NCI-H2227 treated with DMSO at 0.1 percent for 48 hours (cell line): ENCODE data around the gene SRCIN1.

Experiments
- DNase-seq: peaks from one replicate; lab custom pipeline; 2025; lab: John Stamatoyannopoulos, UW

The SRCIN1 gene

GRCh38 chr17:38578229-38579082, 27.3 kb downstream of the SRCIN1 start:
- DNase-seq: no peak

GRCh38 chr17:38577645-38578173, 28.0 kb downstream of the SRCIN1 start:
- DNase-seq: no peak

GRCh38 chr17:38577244-38577643, 28.5 kb downstream of the SRCIN1 start:
- no peak for DNase-seq

DNA sequence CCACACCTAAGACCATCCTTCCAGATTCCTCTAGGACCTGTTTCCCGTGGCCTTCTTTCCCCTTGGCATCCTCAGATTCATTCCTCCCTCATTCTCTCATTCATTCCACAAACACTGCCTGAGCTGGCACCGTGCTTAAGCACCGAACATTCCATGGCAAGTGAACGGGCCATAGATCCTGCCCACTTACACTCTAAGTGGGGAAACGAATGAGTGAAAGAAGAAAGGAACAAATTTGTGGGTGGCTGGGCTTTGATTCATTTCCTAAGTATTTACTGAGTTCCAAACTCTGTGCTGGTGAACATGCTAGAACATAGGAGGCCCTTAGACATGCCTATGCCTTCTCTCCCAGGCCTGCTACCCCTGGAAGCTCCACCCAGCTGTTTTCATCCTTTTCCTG, 30.0 kb downstream of the SRCIN1 start:
- no peak for DNase-seq

GRCh38 chr17:38574712-38575111, 31.0 kb downstream of the SRCIN1 start:
- no peak for DNase-seq

DNA sequence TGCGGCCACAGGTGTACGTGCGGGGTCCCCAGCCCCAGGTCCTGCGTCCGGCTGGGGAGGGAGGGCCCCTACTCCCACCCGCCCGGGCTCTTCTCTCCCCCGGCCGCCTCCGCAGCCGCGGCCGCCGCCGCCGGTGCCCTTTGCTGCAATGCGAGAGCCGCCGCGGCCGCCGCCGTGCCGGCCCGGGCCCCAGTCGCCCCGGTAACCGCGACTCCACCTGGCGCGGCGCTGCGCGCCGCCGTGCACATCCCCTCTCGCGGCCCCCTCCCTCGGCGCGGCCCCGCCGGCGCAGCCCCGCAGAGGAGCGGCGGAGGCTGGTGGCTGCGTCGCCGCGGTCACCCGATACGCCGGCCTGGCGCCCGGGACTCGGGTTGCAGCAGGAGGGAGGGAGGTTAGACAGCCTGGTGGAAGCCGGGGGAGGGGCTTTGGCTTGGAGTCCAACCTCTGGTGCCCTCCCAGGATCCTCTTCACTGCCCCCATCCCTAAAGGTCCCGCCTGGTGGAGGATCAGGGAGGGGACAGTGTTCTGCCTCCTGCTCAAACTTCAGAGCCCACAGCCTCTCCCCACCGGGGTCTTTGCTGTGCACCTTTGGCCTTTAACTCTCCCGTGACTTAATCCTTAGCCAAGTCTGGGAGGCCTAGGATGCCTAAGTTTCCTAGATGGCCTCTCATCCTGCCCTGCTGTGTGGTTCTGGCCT, 32.9 kb downstream of the SRCIN1 start:
- peak; percentile 27 for DNase-seq

GRCh38 chr17:38571833-38572668, 33.7 kb downstream of the SRCIN1 start:
- DNase-seq: no peak

- DNase-seq: no peak
Measured at GRCh38 chr17:38569701-38570512, 35.8 kb downstream of the SRCIN1 start.

DNA sequence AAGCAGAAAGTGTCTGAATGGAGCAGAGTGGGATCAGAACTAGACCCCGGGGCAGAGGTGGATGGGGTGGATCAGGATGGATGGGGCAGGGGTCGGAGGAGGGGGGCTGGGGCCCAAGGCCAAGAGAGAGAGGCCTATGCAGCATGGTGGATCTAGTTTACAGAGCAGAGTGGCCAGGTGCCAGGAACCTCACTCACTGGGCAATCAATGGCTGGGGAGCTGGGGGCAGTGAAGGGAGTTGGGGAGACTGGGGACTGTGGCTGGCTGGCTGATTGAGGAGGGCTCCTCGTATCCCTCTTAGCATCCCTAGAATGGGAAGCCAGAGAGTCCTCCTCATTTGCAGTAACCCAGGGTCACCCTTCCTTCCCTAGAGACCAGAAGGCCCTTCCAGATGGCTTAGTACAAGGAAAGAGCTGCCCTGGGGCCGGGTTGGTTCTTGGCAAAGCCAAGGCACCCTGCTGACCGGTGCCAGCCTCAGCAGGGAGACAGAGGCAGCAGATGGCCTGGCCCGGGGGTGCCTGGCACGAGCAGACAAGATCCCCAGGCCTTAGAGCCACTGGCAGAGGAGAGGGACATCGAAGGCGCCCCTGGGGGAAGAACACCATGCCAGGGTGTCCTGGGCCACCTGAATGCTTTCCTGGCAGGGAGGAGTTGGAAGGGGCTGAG, 36.8 kb downstream of the SRCIN1 start:
- no peak for DNase-seq

DNA sequence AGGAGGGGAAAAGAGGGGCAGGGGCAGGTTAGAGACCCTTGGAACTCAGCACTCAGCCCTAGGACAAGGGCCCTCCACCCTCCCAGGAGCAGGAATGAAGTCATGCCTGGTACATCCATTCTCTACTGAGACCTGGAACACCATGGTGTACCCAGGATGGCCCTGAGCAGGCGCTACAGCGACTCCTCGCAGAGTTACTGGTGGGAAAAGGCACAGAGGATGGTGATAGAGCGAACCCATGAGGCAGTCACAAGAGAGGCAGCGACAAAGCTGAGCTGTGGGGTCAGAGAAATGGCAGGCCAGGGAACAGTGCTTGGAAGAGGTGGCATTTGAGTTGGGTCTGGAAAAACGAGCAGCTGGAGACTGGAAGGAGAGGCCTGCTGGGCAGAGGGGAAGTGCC, 37.5 kb downstream of the SRCIN1 start:
- DNase-seq: no peak

DNA sequence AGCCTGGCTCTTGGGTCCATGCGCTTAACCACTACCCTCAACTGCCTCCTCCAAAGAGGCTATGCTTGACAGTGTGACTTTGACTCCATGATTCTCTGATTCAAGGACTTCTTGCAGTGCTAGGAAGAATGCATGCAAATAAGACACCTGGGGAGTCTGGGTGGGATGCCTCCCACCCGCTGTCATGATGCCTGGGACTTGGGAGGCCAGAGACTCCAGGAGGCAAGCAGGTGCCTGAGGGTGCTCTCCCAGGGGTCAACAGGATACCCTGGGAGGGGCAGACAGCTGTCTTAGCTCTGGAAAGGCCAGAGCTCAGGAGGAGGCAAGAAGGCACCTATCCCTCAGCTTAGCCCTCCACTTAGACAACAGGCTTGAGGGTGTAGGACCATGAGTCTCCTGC, 38.4 kb downstream of the SRCIN1 start:
- no peak for DNase-seq

DNA sequence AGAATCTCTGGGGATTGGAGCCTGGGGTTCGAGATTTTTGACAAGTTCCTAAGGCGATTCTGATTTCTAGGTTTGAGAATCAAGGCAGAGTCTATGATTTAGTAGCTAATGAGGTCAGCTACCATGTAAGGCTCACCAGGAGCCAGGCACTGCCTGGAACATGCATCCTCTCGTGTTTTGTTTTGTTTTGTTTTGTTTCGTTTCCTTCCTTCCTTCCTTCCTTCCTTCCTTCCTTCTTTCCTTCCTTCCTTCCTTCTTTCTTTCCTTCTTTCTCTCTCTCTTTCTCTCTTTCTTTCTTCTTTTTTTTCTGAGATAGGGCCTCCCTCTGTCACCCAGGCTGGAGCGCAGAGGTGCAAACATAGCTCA, 39.1 kb downstream of the SRCIN1 start:
- no peak for DNase-seq

DNA sequence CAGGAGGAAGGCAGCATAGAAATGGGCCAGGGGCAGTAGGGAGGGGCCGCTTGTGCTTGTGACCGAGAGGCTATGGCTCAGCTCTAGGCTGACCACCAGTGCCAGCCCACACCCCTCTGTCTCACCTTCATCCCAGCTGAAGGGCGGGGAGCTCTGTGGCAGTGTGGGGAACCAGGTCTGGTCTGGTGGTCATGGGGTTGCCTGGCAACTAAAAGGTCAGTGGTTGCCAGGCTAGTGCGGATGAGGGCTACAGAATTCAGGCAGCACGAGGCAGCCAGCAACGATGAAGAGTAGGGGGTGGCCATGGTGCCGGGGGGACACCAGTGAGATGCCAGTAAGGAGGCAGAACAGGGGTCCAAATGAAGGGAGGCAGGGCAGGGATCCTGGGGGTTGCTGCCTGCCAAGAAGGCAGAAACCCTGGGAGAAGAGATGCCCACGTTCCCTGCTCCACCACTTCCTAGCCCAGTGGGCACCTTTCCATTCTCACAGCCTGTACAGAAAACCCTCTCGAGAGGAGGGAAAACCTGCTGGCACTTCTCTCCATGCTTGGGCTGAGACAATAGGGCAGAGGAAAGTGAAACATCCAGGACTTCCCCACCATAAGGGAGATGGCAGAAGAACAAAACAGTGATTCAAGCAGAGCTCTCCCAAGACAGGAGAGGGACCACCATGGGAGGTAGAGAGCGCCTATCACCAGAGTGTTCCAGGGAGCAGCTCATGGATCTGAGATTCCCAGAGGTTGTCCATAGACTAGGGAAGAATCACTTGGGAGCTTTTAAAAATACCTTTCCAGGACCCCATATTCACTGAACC, 39.7 kb downstream of the SRCIN1 start:
- DNase-seq: no peak

GRCh38 chr17:38564869-38565268, 40.9 kb downstream of the SRCIN1 start:
- DNase-seq: no peak

DNA sequence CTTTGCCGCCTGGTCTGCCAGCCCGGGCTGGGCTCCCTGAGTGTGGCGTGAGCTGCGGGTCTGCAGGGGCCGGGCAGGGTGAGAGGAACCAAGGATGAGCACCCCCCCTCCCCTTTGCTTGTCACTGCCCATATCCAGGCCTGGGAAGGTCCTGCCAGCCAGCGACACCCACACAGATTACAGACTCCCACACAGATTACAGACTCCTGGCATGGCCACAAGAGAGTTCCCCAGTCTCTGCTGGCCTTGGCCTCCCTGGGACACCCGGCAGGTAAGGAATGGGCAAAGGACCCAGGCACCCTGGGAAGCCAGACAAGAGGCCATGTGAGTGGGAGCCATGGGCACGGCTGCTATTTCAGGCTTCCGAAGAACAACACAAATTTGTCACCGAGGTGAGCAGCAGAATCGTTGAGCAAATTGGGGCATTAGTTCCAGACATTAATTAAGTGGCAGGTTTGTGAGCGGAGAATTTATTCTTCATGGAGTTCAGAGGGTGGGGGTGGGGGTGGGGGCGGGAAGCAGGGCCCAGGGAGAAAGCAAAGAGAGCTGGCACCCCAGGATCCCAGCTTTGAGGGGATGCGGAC, 41.4 kb downstream of the SRCIN1 start:
- DNase-seq: no peak

- DNase-seq: peak; percentile 71
Measured at GRCh38 chr17:38563362-38564253, 42.1 kb downstream of the SRCIN1 start.

- DNase-seq: no peak
Measured at GRCh38 chr17:38562903-38563302, 42.8 kb downstream of the SRCIN1 start.

DNA sequence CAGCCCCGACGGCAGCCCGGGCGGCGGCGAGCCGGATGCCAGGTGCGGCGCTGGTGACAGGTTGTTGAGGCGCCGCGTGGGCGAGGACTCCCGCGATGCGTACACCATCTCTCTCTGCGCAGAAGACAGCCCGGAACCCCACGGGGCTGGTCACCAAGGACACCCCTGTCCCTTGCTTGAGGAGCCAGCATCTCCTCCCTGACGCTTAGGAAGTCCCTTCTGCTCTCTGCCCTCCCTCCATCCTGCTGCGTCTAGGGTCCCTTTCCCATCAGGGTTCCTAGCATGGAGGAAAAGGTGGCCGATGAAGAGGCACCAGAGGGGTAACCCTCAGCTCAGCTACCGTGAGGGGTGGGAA, 43.6 kb downstream of the SRCIN1 start:
- DNase-seq: no peak
